ENCODE data around the gene FXYD4. TPM values are rescaled to one million over a fixed set of nuclear protein-coding genes. Genes with fewer than 3 reads are reported as not detected.
"Not testable (repeated sequence)": the region's sequence is repeated elsewhere in the genome, so short reads cannot be mapped to it uniquely, and the experiment has no call there.

FXYD4 gene
- total RNA-seq, 4 donors from 2014 or later, result not detected

DNA sequence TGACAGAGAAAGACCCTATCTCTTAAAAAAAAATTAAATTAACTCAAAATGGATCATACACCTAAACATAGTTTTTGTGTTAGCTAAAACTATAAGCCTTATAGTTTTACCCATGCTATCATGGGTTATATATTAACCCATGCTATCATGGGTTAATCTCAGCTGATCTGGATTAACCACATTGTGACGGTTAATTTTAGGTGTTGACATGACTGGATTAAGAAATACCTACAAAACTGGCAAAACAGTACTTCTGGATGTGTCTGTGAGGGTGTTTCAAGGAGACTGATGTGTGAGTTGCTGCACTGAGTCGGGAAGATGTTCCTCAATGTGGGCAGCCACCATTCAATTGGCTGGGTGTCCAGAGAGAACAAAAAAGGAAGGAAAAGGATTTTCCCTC, 44.3 kb upstream of the FXYD4 start:
- Histone ChIP-seq H3K4me3 (no peak overlapping the region), H3K27me3 (no peaks in the 10 kb centered on the region), H3K9me3 (no peaks in the 10 kb centered on the region), H3K4me1 (peaks cover 0 to 13% (median 0%) of the 10 kb centered on the region in 3 donors), H3K36me3 (no peaks in the 10 kb centered on the region), H3K27ac (no peak overlapping the region)
- 57 to 67% methylated on average over 1 to 2 of the region's 2 CpGs for WGBS, 2 donors (ENCODE audit: low coverage in 1 of 2)
- ATAC-seq, result no peak
- TF ChIP-seq EP300 (IDR thresholded peaks at IDR 0.05) (no peak), POLR2AphosphoS5 (IDR thresholded peaks at IDR 0.05) (no peak), POLR2A (IDR thresholded peaks at IDR 0.05) (no peak)

GRCh38 chr10:43327986-43328385, 43.5 kb upstream of the FXYD4 start:
- no peaks in the 10 kb centered on the region for H3K9me3 ChIP-seq
- WGBS, 2 donors (ENCODE audit: low coverage in 1 of 2), result 62 to 83% methylated on average over 1 to 5 of the region's 5 CpGs
- H3K4me3 ChIP-seq, result no peak overlapping the region
- H3K36me3 ChIP-seq, result no peaks in the 10 kb centered on the region
- TF ChIP-seq EP300 (IDR thresholded peaks at IDR 0.05) (no peak), POLR2A (IDR thresholded peaks at IDR 0.05) (no peak), POLR2AphosphoS5 (IDR thresholded peaks at IDR 0.05) (no peak), CTCF (IDR thresholded peaks at IDR 0.05) (no peak)
- no peak overlapping the region for H3K27ac ChIP-seq
- H3K27me3 ChIP-seq, result peaks cover 4% of the 10 kb centered on the region
- ATAC-seq, result no peak
- H3K4me1 ChIP-seq, result peaks cover 0 to 5% (median 0%) of the 10 kb centered on the region in 3 donors

GRCh38 chr10:43328810-43329209, 42.6 kb upstream of the FXYD4 start:
- not testable (repeated sequence) for H3K27me3 ChIP-seq, H3K4me1 ChIP-seq, H3K9me3 ChIP-seq, H3K4me3 ChIP-seq, ATAC-seq, H3K36me3 ChIP-seq, H3K27ac ChIP-seq
- no CpG with 5 or more reads among the region's 18 CpGs for WGBS, 2 donors (ENCODE audit: low coverage in 1 of 2)

GRCh38 chr10:43329246-43329885, 42.1 kb upstream of the FXYD4 start:
- H3K4me1 ChIP-seq, H3K27ac ChIP-seq, H3K9me3 ChIP-seq, H3K36me3 ChIP-seq, ATAC-seq, H3K4me3 ChIP-seq: not testable (repeated sequence)
- peaks cover 11% of the 10 kb centered on the region for H3K27me3 ChIP-seq
- no CpG with 5 or more reads among the region's 40 CpGs for WGBS, 2 donors (ENCODE audit: low coverage in 1 of 2)

- 70 to 80% methylated on average over 1 to 2 of the region's 11 CpGs for WGBS, 2 donors (ENCODE audit: low coverage in 1 of 2)
- ATAC-seq, H3K4me3 ChIP-seq, H3K36me3 ChIP-seq, H3K27ac ChIP-seq, H3K9me3 ChIP-seq, H3K4me1 ChIP-seq: not testable (repeated sequence)
- peaks cover 12% of the 10 kb centered on the region for H3K27me3 ChIP-seq
Measured at GRCh38 chr10:43330049-43330823, 41.2 kb upstream of the FXYD4 start.

DNA sequence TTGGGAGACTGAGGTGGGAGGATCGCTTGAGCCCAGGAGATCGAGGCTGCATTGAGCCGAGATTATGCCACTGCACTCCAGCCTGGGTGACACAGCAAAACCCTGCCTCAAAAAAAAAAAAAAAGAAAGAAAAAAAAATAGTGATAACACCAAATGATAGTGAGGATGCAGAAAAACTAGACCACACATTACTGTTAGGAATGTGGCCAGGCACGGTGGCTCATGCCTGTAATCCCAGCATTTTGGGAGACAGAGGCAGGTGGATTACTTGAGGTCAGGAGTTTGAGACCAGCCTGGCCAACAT, 40.7 kb upstream of the FXYD4 start:
- H3K4me1 ChIP-seq, H3K36me3 ChIP-seq, H3K4me3 ChIP-seq, H3K9me3 ChIP-seq, H3K27ac ChIP-seq, ATAC-seq: not testable (repeated sequence)
- 77 to 90% methylated on average over 3 of the region's 4 CpGs for WGBS, 2 donors (ENCODE audit: low coverage in 1 of 2)
- H3K27me3 ChIP-seq, result peaks cover 17% of the 10 kb centered on the region

DNA sequence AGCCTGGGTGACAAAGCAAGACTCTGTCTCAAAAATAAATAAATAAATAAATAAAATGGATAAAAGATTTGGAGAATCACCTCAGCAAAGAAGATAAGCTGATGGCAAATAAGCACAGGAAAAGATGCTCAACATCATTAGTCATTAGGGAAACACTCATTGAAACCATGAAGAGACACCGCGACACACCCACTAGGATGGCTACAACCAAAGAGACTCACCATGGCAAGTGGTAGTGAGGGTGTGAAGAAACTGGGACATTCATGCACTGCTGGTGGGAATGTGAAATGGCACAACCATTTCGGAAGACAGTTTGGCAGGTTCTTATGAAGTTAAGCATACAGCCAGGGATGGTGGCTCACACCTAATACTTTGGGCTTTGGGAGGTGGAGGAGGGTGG, 37.8 kb upstream of the FXYD4 start:
- Histone ChIP-seq H3K4me1 (no peaks in the 10 kb centered on the region), H3K27ac (no peak overlapping the region), H3K9me3 (no peaks in the 10 kb centered on the region), H3K27me3 (peaks cover 30% of the 10 kb centered on the region), H3K36me3 (no peaks in the 10 kb centered on the region), H3K4me3 (no peak overlapping the region)
- WGBS, 2 donors (ENCODE audit: low coverage in 1 of 2), result 91 to 100% methylated on average over 2 to 3 of the region's 3 CpGs
- TF ChIP-seq CTCF (IDR thresholded peaks at IDR 0.05) (no peak), POLR2A (IDR thresholded peaks at IDR 0.05) (no peak), POLR2AphosphoS5 (IDR thresholded peaks at IDR 0.05) (no peak), EP300 (IDR thresholded peaks at IDR 0.05) (no peak)
- no peak for ATAC-seq
